Endothelial cell (in vitro differentiated cells): Measurements from ENCODE around the gene SLC17A8. TPM values are rescaled to one million over a fixed set of nuclear protein-coding genes. Genes with fewer than 3 reads are reported as not detected.

Experiments used
- DNase-seq: peaks from one replicate; pipeline ENCODE4 v3.0.0; 2021; ENCODE audit warnings: low spot score
- H3K27ac Mint-ChIP-seq: one replicate; pipeline ENCODE4 v1.8.0; 2021; ENCODE audit warnings: mixed read lengths, inconsistent platforms; ENCODE audit not compliant: unreplicated experiment
- H3K27me3 Mint-ChIP-seq: one replicate; pipeline ENCODE4 v1.8.0; 2021; ENCODE audit warnings: mild to moderate bottlenecking, moderate library complexity, mixed read lengths, inconsistent platforms; ENCODE audit not compliant: unreplicated experiment
- H3K36me3 Mint-ChIP-seq: one replicate; pipeline ENCODE4 v1.8.0; 2021; ENCODE audit warnings: mild to moderate bottlenecking, low read depth, mixed read lengths, inconsistent platforms; ENCODE audit not compliant: unreplicated experiment
- H3K4me1 Mint-ChIP-seq: one replicate; pipeline ENCODE4 v1.8.0; 2021; ENCODE audit warnings: mild to moderate bottlenecking, mixed read lengths, inconsistent platforms; ENCODE audit not compliant: unreplicated experiment
- H3K4me3 Mint-ChIP-seq: one replicate; pipeline ENCODE4 v1.8.0; 2021; ENCODE audit warnings: mild to moderate bottlenecking, mixed read lengths, inconsistent platforms; ENCODE audit not compliant: unreplicated experiment
- H3K9me3 Mint-ChIP-seq: one replicate; pipeline ENCODE4 v1.8.0; 2021; ENCODE audit warnings: mixed read lengths, inconsistent platforms; ENCODE audit not compliant: unreplicated experiment
- CTCF ChIP-seq: fragments of 200-600 bp; sonication (generic); IDR thresholded peaks from one replicate; pipeline ENCODE4 v1.5.0; 2021; ENCODE audit warnings: antibody characterized with exemption; ENCODE audit not compliant: unreplicated experiment
- total RNA-seq: library from RNA; stranded (reverse); fragmentation: NEBNext Ultra II Directional; extraction: Animal tissue kit (Norgen Biotek cat#: 25700); gene quantifications from one replicate; pipeline ENCODE4 v1.2.1, GENCODE V29; 2021; ENCODE audit not compliant: unreplicated experiment

SLC17A8 gene
- total RNA-seq, 1 donor from 2014 or later, result not detected

- Mint-ChIP-seq H3K36me3 (no peaks in the 10 kb centered on the region), H3K27me3 (no peaks in the 10 kb centered on the region), H3K27ac (no peak overlapping the region)
Observed at GRCh38 chr12:100388382-100388781, 31.5 kb downstream of the SLC17A8 start.

GRCh38 chr12:100391856-100392255, 35.0 kb downstream of the SLC17A8 start:
- no peaks in the 10 kb centered on the region for H3K4me1 Mint-ChIP-seq
- H3K9me3 Mint-ChIP-seq, result no peaks in the 10 kb centered on the region
- H3K4me3 Mint-ChIP-seq, result no peak overlapping the region
- no peaks in the 10 kb centered on the region for H3K27me3 Mint-ChIP-seq
- no peak overlapping the region for H3K27ac Mint-ChIP-seq
- H3K36me3 Mint-ChIP-seq, result no peaks in the 10 kb centered on the region
- no peak for DNase-seq
- TF ChIP-seq CTCF, result no peak

More at GRCh38 chr12:100388382-100388781, 31.5 kb downstream of the SLC17A8 start:
- TF ChIP-seq CTCF, result no peak
- no peak for DNase-seq
- no peak overlapping the region for H3K4me3 Mint-ChIP-seq
- H3K9me3 Mint-ChIP-seq, result no peaks in the 10 kb centered on the region
- no peaks in the 10 kb centered on the region for H3K4me1 Mint-ChIP-seq

- H3K36me3 Mint-ChIP-seq, result no peaks in the 10 kb centered on the region
- H3K4me3 Mint-ChIP-seq, result no peak overlapping the region
- no peak for TF ChIP-seq CTCF
- DNase-seq, result no peak
- H3K4me1 Mint-ChIP-seq, result no peaks in the 10 kb centered on the region
- H3K27ac Mint-ChIP-seq, result no peak overlapping the region
- H3K27me3 Mint-ChIP-seq, result no peaks in the 10 kb centered on the region
- no peaks in the 10 kb centered on the region for H3K9me3 Mint-ChIP-seq
Observed at GRCh38 chr12:100393200-100393599, 36.3 kb downstream of the SLC17A8 start.

GRCh38 chr12:100395811-100396210, 38.9 kb downstream of the SLC17A8 start:
- no peaks in the 10 kb centered on the region for H3K4me1 Mint-ChIP-seq
- H3K27me3 Mint-ChIP-seq, result no peaks in the 10 kb centered on the region
- no peak overlapping the region for H3K27ac Mint-ChIP-seq
- H3K36me3 Mint-ChIP-seq, result no peaks in the 10 kb centered on the region
- TF ChIP-seq CTCF, result no peak
- no peak for DNase-seq
- no peaks in the 10 kb centered on the region for H3K9me3 Mint-ChIP-seq
- no peak overlapping the region for H3K4me3 Mint-ChIP-seq

- Mint-ChIP-seq H3K9me3 (no peaks in the 10 kb centered on the region), H3K4me3 (no peak overlapping the region), H3K27ac (no peak overlapping the region), H3K36me3 (no peaks in the 10 kb centered on the region), H3K27me3 (no peaks in the 10 kb centered on the region), H3K4me1 (no peaks in the 10 kb centered on the region)
- TF ChIP-seq CTCF, result no peak
- DNase-seq, result no peak
Observed at GRCh38 chr12:100398307-100398706, 41.4 kb downstream of the SLC17A8 start.
